AG09319 (cell line): ENCODE data around the gene BCL2L15.
A peak's percentile ranks its signal among the peaks of the same experiment; 100 is the strongest.

Source experiments
- DNase-seq: peaks from one replicate; pipeline ENCODE4 v3.0.0-alpha.2; 2010; ENCODE audit warnings: low read depth; ENCODE audit errors: extremely low read depth
- TF ChIP-seq, protein P1 (sequence below): IDR thresholded peaks from 2 replicates; pipeline ENCODE4 v1.5.1; 2011; ENCODE audit warnings: low read depth, mild to moderate bottlenecking, inconsistent platforms, low read length, moderate library complexity

BCL2L15 gene

GRCh38 chr1:113930499-113931161, 43.2 kb upstream of the BCL2L15 start:
- TF ChIP-seq, protein P1, sequence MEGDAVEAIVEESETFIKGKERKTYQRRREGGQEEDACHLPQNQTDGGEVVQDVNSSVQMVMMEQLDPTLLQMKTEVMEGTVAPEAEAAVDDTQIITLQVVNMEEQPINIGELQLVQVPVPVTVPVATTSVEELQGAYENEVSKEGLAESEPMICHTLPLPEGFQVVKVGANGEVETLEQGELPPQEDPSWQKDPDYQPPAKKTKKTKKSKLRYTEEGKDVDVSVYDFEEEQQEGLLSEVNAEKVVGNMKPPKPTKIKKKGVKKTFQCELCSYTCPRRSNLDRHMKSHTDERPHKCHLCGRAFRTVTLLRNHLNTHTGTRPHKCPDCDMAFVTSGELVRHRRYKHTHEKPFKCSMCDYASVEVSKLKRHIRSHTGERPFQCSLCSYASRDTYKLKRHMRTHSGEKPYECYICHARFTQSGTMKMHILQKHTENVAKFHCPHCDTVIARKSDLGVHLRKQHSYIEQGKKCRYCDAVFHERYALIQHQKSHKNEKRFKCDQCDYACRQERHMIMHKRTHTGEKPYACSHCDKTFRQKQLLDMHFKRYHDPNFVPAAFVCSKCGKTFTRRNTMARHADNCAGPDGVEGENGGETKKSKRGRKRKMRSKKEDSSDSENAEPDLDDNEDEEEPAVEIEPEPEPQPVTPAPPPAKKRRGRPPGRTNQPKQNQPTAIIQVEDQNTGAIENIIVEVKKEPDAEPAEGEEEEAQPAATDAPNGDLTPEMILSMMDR = no peak
- DNase-seq = no peak

GRCh38 chr1:113929750-113930498, 42.5 kb upstream of the BCL2L15 start:
- TF ChIP-seq, protein P1 = peak; percentile 4
- DNase-seq = no peak

- TF ChIP-seq, protein P1 = no peak
- peak; percentile 58 for DNase-seq
Measured at GRCh38 chr1:113928941-113929749, 41.8 kb upstream of the BCL2L15 start, which contains the start of gene HIPK1. TSS of gene HIPK1 (plus strand) at chr1:113929324.

GRCh38 chr1:113928187-113928930, 41.0 kb upstream of the BCL2L15 start:
- TF ChIP-seq, protein P1 = no peak
- no peak for DNase-seq

DNA sequence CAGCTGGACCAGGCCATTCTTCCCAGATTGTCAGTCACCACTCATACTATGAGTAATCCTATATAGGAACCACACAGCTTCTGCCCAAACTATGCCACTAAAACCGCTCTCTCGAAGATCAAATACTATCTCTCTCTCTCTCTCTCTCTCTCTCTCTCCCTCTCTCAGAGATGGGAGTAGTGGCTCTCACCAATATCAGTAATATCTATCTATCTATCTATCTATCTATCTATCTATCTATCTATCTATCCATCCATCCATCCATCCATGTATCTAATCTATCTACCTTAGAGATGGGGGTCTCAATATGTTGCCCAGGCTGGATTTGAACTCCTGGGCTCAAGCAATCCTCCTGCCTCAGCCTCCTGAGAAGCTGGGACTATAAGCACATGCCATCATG, 37.1 kb upstream of the BCL2L15 start:
- TF ChIP-seq, protein P1 = no peak
- DNase-seq = no peak

- TF ChIP-seq, protein P1 = no peak
- DNase-seq = no peak
Measured at GRCh38 chr1:113922957-113923356, 35.6 kb upstream of the BCL2L15 start.
